OCI-LY1 (cell line): ENCODE data around the gene FARS2.

Experiments used
- H2AFZ ChIP-seq: fragments of 200-600 bp; sonication (generic), shearing (Covaris generic); 2 replicates; pipeline ENCODE4 v1.6.0; 2014; ENCODE audit warnings: antibody characterized with exemption, mild to moderate bottlenecking, low read length
- H3F3A ChIP-seq: fragments of 200-600 bp; sonication (generic), shearing (Covaris generic); 2 replicates; pipeline ENCODE4 v1.6.0; 2014; ENCODE audit warnings: mild to moderate bottlenecking, antibody characterized with exemption, low read length, moderate library complexity; ENCODE audit not compliant: insufficient read depth
- H3K27ac ChIP-seq: fragments of 200-600 bp; sonication (generic); 2 replicates; pipeline ENCODE4 v1.5.1; 2014; ENCODE audit warnings: low read length, mixed run types, mild to moderate bottlenecking, low read depth; ENCODE audit not compliant: poor library complexity, severe bottlenecking
- H3K27me3 ChIP-seq: fragments of 200-600 bp; sonication (generic); 2 replicates; pipeline ENCODE4 v1.6.0; 2014; ENCODE audit warnings: antibody characterized with exemption, mild to moderate bottlenecking, low read length, moderate library complexity; ENCODE audit not compliant: insufficient read depth
- H3K36me3 ChIP-seq: fragments of 200-600 bp; sonication (generic); 2 replicates; pipeline ENCODE4 v1.6.1; 2014; ENCODE audit warnings: mild to moderate bottlenecking, antibody characterized with exemption, low read length, moderate library complexity, mixed read lengths; ENCODE audit not compliant: insufficient read depth
- H3K4me1 ChIP-seq: fragments of 200-600 bp; sonication (generic); 2 replicates; pipeline ENCODE4 v1.5.1; 2014; ENCODE audit warnings: mild to moderate bottlenecking, low read length, moderate library complexity; ENCODE audit not compliant: insufficient read depth, severe bottlenecking
- H3K4me2 ChIP-seq: fragments of 200-600 bp; sonication (generic), shearing (Covaris generic); 2 replicates; pipeline ENCODE4 v1.6.1; 2014; ENCODE audit warnings: low read length
- H3K4me3 ChIP-seq: fragments of 200-600 bp; sonication (generic); 2 replicates; pipeline ENCODE4 v1.5.1; 2014; ENCODE audit warnings: low read length, low read depth, mild to moderate bottlenecking, mixed read lengths; ENCODE audit not compliant: poor library complexity, severe bottlenecking
- H3K79me2 ChIP-seq: fragments of 200-600 bp; shearing (Covaris generic); 2 replicates; pipeline ENCODE4 v1.6.1; 2016; ENCODE audit warnings: mixed run types, low read length, mixed read lengths; ENCODE audit not compliant: insufficient read depth
- H3K9ac ChIP-seq: fragments of 200-600 bp; sonication (generic), shearing (Covaris generic); 2 replicates; pipeline ENCODE4 v1.6.1; 2014; ENCODE audit warnings: mild to moderate bottlenecking, low read length, mixed read lengths
- H3K9me2 ChIP-seq: fragments of 200-600 bp; sonication (generic), shearing (Covaris generic); 2 replicates; pipeline ENCODE4 v1.6.1; 2014; ENCODE audit warnings: low read depth, mild to moderate bottlenecking, low read length, mixed read lengths
- H3K9me3 ChIP-seq: fragments of 200-600 bp; shearing (Covaris generic); 2 replicates; pipeline ENCODE4 v1.6.1; 2014; ENCODE audit warnings: low read length, mixed read lengths
- H4K20me1 ChIP-seq: fragments of 200-600 bp; sonication (generic), shearing (Covaris generic); 2 replicates; pipeline ENCODE4 v1.6.0; 2016; ENCODE audit warnings: mild to moderate bottlenecking, low read length; ENCODE audit not compliant: insufficient read depth
- EZH2 ChIP-seq: fragments of 200-600 bp; sonication (generic), shearing (Covaris generic); IDR thresholded peaks from 2 replicates; pipeline ENCODE4 v1.8.0; 2017; ENCODE audit warnings: borderline replicate concordance, mixed run types, mild to moderate bottlenecking, antibody characterized with exemption, low read length, moderate library complexity, mixed read lengths
- TF ChIP-seq, protein P1 (sequence below): fragments of 200-600 bp; sonication (generic), shearing (Covaris generic); IDR thresholded peaks from 2 replicates; pipeline ENCODE4 v1.5.1; 2017; ENCODE audit warnings: mild to moderate bottlenecking, antibody characterized with exemption, low read length, moderate library complexity, mixed read lengths

FARS2 gene

GRCh38 chr6:5521322-5521721 is 260.0 kb downstream of the FARS2 start:
- no peak overlapping the region for H3K9ac ChIP-seq
- H3K27ac ChIP-seq = peak overlapping the region; percentile 34
- H3F3A ChIP-seq = no peaks in the 10 kb centered on the region; the same call in 1 of the 2 replicates
- H3K4me2 ChIP-seq = no peak overlapping the region
- peaks cover 43% of the 10 kb centered on the region for H3K4me1 ChIP-seq
- H3K27me3 ChIP-seq = no peaks in the 10 kb centered on the region
- no peaks in the 10 kb centered on the region for H3K9me2 ChIP-seq
- no peaks in the 10 kb centered on the region for H4K20me1 ChIP-seq
- TF ChIP-seq EZH2 = no peak
- TF ChIP-seq, protein P1, sequence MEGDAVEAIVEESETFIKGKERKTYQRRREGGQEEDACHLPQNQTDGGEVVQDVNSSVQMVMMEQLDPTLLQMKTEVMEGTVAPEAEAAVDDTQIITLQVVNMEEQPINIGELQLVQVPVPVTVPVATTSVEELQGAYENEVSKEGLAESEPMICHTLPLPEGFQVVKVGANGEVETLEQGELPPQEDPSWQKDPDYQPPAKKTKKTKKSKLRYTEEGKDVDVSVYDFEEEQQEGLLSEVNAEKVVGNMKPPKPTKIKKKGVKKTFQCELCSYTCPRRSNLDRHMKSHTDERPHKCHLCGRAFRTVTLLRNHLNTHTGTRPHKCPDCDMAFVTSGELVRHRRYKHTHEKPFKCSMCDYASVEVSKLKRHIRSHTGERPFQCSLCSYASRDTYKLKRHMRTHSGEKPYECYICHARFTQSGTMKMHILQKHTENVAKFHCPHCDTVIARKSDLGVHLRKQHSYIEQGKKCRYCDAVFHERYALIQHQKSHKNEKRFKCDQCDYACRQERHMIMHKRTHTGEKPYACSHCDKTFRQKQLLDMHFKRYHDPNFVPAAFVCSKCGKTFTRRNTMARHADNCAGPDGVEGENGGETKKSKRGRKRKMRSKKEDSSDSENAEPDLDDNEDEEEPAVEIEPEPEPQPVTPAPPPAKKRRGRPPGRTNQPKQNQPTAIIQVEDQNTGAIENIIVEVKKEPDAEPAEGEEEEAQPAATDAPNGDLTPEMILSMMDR = no peak
- no peaks in the 10 kb centered on the region for H3K79me2 ChIP-seq
- H3K4me3 ChIP-seq = no peak overlapping the region
- H2AFZ ChIP-seq = no peak overlapping the region
- no peaks in the 10 kb centered on the region for H3K9me3 ChIP-seq
- no peaks in the 10 kb centered on the region for H3K36me3 ChIP-seq

GRCh38 chr6:5522147-5522546 is 260.8 kb downstream of the FARS2 start:
- Histone ChIP-seq H3K27me3 (no peaks in the 10 kb centered on the region), H3F3A (no peaks in the 10 kb centered on the region; the same call in 1 of the 2 replicates), H3K79me2 (no peaks in the 10 kb centered on the region), H3K9ac (no peak overlapping the region), H2AFZ (no peak overlapping the region), H3K9me2 (no peaks in the 10 kb centered on the region), H3K36me3 (no peaks in the 10 kb centered on the region), H3K4me2 (no peak overlapping the region), H3K27ac (peak overlapping the region; percentile 34), H3K4me3 (no peak overlapping the region), H3K4me1 (peaks cover 43% of the 10 kb centered on the region), H4K20me1 (no peaks in the 10 kb centered on the region), H3K9me3 (no peaks in the 10 kb centered on the region)
- TF ChIP-seq, protein P1 = no peak
- TF ChIP-seq EZH2 = no peak

DNA sequence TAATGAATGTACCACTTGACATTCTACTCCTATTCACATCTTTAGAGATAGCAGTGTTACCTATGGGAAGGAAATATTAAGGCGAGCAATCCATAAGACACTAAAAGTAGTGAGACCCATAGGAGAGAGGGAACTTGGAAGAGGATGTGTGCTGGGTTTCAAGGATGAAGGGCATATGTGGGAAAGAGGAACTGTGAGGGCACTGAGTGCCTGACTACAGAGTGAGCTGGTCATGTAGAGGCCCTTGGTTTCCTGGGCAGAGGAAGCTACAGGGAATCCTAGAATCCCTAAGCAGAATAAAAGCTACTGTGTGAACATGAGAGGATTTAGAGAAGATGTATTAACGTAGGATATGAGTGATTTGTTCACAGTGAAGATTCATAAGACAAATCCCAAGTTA is 262.8 kb downstream of the FARS2 start:
- Histone ChIP-seq H4K20me1 (no peaks in the 10 kb centered on the region), H3F3A (no peaks in the 10 kb centered on the region; the same call in 1 of the 2 replicates), H3K4me3 (no peak overlapping the region), H2AFZ (no peak overlapping the region), H3K4me1 (peaks cover 29% of the 10 kb centered on the region), H3K36me3 (no peaks in the 10 kb centered on the region; the same call in 1 of the 2 replicates), H3K9ac (no peak overlapping the region), H3K79me2 (no peaks in the 10 kb centered on the region), H3K9me3 (no peaks in the 10 kb centered on the region), H3K27ac (no peak overlapping the region), H3K4me2 (no peak overlapping the region), H3K9me2 (no peaks in the 10 kb centered on the region), H3K27me3 (no peaks in the 10 kb centered on the region)
- TF ChIP-seq, protein P1 = no peak
